MG63 (cell line): ENCODE results near the gene VPS8. TPM values are rescaled to one million over a fixed set of nuclear protein-coding genes. Genes with fewer than 3 reads are reported as not detected.
"Not testable (repeated sequence)": the region's sequence is repeated elsewhere in the genome, so short reads cannot be mapped to it uniquely, and the experiment has no call there.

ENCODE experiments used
- DNase-seq: peaks from one replicate; pipeline ENCODE4 v3.0.0-alpha.2; 2020
- H3K27me3 ChIP-seq: fragments of 250-450 bp; sonication (Bioruptor Pico); 2 replicates; pipeline ENCODE4 v1.5.1; 2020; ENCODE audit warnings: mild to moderate bottlenecking, moderate library complexity
- H3K36me3 ChIP-seq: fragments of 250-450 bp; sonication (Bioruptor Pico); 2 replicates; pipeline ENCODE4 v1.5.1; 2020; ENCODE audit warnings: mild to moderate bottlenecking, moderate library complexity
- H3K4me3 ChIP-seq: fragments of 250-450 bp; sonication (Bioruptor Pico); 2 replicates; pipeline ENCODE4 v1.5.1; 2020; ENCODE audit warnings: mild to moderate bottlenecking, moderate library complexity
- H3K9me3 ChIP-seq: fragments of 250-450 bp; sonication (Bioruptor Pico); 2 replicates; pipeline ENCODE4 v1.5.1; 2020; ENCODE audit warnings: mild to moderate bottlenecking, moderate library complexity
- total RNA-seq: library from RNA; depleted of rRNA; stranded (reverse); fragments of >200 nt; shearing (Covaris generic); gene quantifications from 2 replicates; pipeline ENCODE4 v1.2.3, GENCODE V29; 2014; ENCODE audit warnings: low replicate concordance

Gene VPS8
- total RNA-seq, 1 experiment from 2014 or later = 34.6 TPM

- no peak for DNase-seq
- Histone ChIP-seq H3K9me3 (no peaks in the 10 kb centered on the region), H3K36me3 (no peaks in the 10 kb centered on the region), H3K4me3 (no peak overlapping the region), H3K27me3 (no peaks in the 10 kb centered on the region)
Measured at GRCh38 chr3:184874709-184875644, 63.0 kb downstream of the VPS8 start.

GRCh38 chr3:184880276-184881019 lies 68.5 kb downstream of the VPS8 start:
- Histone ChIP-seq H3K27me3 (no peaks in the 10 kb centered on the region), H3K36me3 (no peaks in the 10 kb centered on the region), H3K4me3 (no peak overlapping the region), H3K9me3 (no peaks in the 10 kb centered on the region)
- no peak for DNase-seq

GRCh38 chr3:184884359-184885017 lies 72.5 kb downstream of the VPS8 start:
- H3K36me3 ChIP-seq = no peaks in the 10 kb centered on the region; the same call in 1 of the 2 replicates
- no peak overlapping the region for H3K4me3 ChIP-seq
- DNase-seq = no peak
- H3K9me3 ChIP-seq = no peaks in the 10 kb centered on the region
- no peaks in the 10 kb centered on the region for H3K27me3 ChIP-seq

GRCh38 chr3:184885112-184885511 lies 73.1 kb downstream of the VPS8 start:
- Histone ChIP-seq H3K4me3 (no peak overlapping the region), H3K36me3 (no peaks in the 10 kb centered on the region; the same call in 1 of the 2 replicates), H3K27me3 (no peaks in the 10 kb centered on the region), H3K9me3 (no peaks in the 10 kb centered on the region)
- DNase-seq = no peak

- Histone ChIP-seq H3K9me3 (no peaks in the 10 kb centered on the region), H3K36me3 (no peaks in the 10 kb centered on the region; the same call in 1 of the 2 replicates), H3K4me3 (no peak overlapping the region), H3K27me3 (no peaks in the 10 kb centered on the region)
- DNase-seq = no peak
Measured at GRCh38 chr3:184887574-184887973, 75.6 kb downstream of the VPS8 start.

- Histone ChIP-seq H3K36me3 (no peaks in the 10 kb centered on the region; the same call in 1 of the 2 replicates), H3K9me3 (no peaks in the 10 kb centered on the region), H3K27me3 (no peaks in the 10 kb centered on the region), H3K4me3 (no peak overlapping the region)
- DNase-seq = no peak
Measured at GRCh38 chr3:184889312-184889904, 77.4 kb downstream of the VPS8 start.

GRCh38 chr3:184894051-184894450 lies 82.1 kb downstream of the VPS8 start:
- no peak for DNase-seq
- Histone ChIP-seq H3K27me3 (no peaks in the 10 kb centered on the region), H3K4me3 (no peak overlapping the region), H3K9me3 (no peaks in the 10 kb centered on the region), H3K36me3 (no peaks in the 10 kb centered on the region)

- no peak for DNase-seq
- H3K36me3 ChIP-seq = no peaks in the 10 kb centered on the region
Measured at GRCh38 chr3:184895350-184895749, 83.4 kb downstream of the VPS8 start.

GRCh38 chr3:184896336-184896735 lies 84.4 kb downstream of the VPS8 start:
- Histone ChIP-seq H3K36me3 (no peaks in the 10 kb centered on the region), H3K9me3 (no peaks in the 10 kb centered on the region), H3K27me3 (no peaks in the 10 kb centered on the region), H3K4me3 (no peak overlapping the region)
- no peak for DNase-seq

More at GRCh38 chr3:184895350-184895749, 83.4 kb downstream of the VPS8 start:
- Histone ChIP-seq H3K27me3 (no peaks in the 10 kb centered on the region), H3K9me3 (no peaks in the 10 kb centered on the region), H3K4me3 (no peak overlapping the region)

- Histone ChIP-seq H3K36me3 (peaks cover 12% of the 10 kb centered on the region), H3K9me3 (peaks cover 7% of the 10 kb centered on the region), H3K27me3 (no peaks in the 10 kb centered on the region), H3K4me3 (no peak overlapping the region)
- no peak for DNase-seq
Measured at GRCh38 chr3:184899953-184900595, 88.1 kb downstream of the VPS8 start.

- not testable (repeated sequence) for H3K4me3 ChIP-seq, DNase-seq, H3K9me3 ChIP-seq, H3K27me3 ChIP-seq
- H3K36me3 ChIP-seq = peaks cover 19% of the 10 kb centered on the region
Measured at GRCh38 chr3:184907031-184907430, 95.1 kb downstream of the VPS8 start.

- Histone ChIP-seq H3K9me3 (peaks cover 9% of the 10 kb centered on the region), H3K4me3 (no peak overlapping the region), H3K36me3 (peaks cover 18% of the 10 kb centered on the region), H3K27me3 (no peaks in the 10 kb centered on the region)
- no peak for DNase-seq
Measured at GRCh38 chr3:184907681-184908649, 96.0 kb downstream of the VPS8 start.

- H3K36me3 ChIP-seq = peaks cover 15% of the 10 kb centered on the region
- no peak for DNase-seq
- no peaks in the 10 kb centered on the region for H3K27me3 ChIP-seq
- peaks cover 9% of the 10 kb centered on the region for H3K9me3 ChIP-seq
- H3K4me3 ChIP-seq = no peak overlapping the region
Measured at GRCh38 chr3:184908859-184909258, 96.9 kb downstream of the VPS8 start.

GRCh38 chr3:184910664-184911063 lies 98.7 kb downstream of the VPS8 start:
- H3K4me3 ChIP-seq = no peak overlapping the region
- DNase-seq = no peak
- H3K36me3 ChIP-seq = peaks cover 11% of the 10 kb centered on the region
- H3K27me3 ChIP-seq = no peaks in the 10 kb centered on the region
- no peaks in the 10 kb centered on the region for H3K9me3 ChIP-seq

GRCh38 chr3:184911570-184911969 lies 99.6 kb downstream of the VPS8 start:
- Histone ChIP-seq H3K36me3 (peaks cover 11% of the 10 kb centered on the region), H3K27me3 (no peaks in the 10 kb centered on the region), H3K9me3 (no peaks in the 10 kb centered on the region), H3K4me3 (no peak overlapping the region)
- no peak for DNase-seq
